Inflammatory macrophage (primary cell): ENCODE results near the gene PRRC2B.
"Not testable (repeated sequence)": the region's sequence is repeated elsewhere in the genome, so short reads cannot be mapped to it uniquely, and the experiment has no call there.

Experiments used
- DNase-seq, 2 donors: peaks; one replicate each; pipeline ENCODE4 v3.0.0-alpha.2; 2020 to 2022

PRRC2B gene

DNA sequence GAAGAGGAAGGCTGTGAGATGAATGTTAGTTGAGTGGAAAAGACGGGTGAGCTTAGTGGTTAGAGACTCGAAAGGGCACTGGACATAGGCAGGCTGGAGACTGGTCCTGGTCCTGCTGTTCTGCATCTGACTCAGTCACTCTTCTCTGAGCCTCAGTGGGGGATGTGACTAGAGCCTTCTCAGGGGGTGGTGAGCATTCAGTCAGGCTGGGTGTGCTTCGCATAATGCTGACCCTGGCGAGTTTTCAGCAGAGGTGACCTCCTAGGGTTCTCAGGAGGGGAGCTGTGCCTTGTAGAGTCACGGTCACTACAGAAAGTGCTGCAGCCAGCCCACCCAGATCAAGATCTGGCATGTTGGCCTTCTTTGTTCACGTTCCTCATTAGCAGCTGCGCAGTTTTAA, 44.3 kb downstream of the PRRC2B start:
- DNase-seq = no peak

- DNase-seq = no peak
Observed at GRCh38 chr9:131439224-131439623, 45.3 kb downstream of the PRRC2B start.

GRCh38 chr9:131441441-131441840, 47.6 kb downstream of the PRRC2B start:
- DNase-seq = peak; percentile 52 to 66

DNA sequence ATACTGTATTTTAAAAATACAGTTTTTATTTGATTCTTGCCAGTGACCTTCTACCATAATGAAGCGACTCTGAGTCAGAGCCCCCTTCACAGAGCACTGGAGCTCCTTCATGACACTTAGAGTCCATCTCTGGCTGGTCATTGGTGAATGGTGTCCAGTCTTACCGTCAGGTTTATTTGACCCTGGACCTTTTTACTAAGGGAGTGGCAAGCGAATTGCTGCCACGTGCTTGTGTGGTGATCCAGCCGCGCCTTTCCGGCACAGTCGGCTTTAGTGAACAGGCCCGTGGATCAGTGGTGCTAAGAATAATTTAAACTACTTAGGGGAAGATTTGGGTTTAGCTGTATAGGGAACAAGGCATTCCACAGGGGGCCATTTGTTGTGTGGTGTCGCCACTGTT, 48.5 kb downstream of the PRRC2B start:
- DNase-seq = no peak

DNA sequence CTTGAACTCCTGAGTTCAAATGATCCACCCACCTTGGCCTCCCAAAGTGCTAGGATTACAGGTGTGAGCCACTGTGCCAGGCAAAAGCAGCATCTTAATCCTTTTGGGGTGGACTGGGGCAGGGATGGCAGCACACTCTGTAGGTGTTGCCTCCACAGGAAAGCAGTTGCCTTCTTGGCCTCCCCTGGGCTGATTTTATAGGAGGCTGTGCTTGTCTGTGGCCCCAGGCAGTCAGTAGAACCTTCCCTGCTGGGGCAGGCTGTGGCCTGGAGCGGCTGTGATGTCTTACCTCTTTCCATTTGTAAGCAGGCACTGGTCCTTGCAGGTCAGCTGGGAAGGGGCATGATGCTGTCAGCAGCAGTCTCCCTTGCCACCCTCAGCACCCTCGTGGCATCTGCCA, 49.8 kb downstream of the PRRC2B start:
- no peak for DNase-seq

- DNase-seq = no peak
Observed at GRCh38 chr9:131446276-131446675, 52.4 kb downstream of the PRRC2B start.

- no peak for DNase-seq
Observed at GRCh38 chr9:131447148-131447547, 53.3 kb downstream of the PRRC2B start.

GRCh38 chr9:131447600-131447999, 53.7 kb downstream of the PRRC2B start:
- DNase-seq = no peak

GRCh38 chr9:131448818-131449217, 54.9 kb downstream of the PRRC2B start:
- no peak for DNase-seq

DNA sequence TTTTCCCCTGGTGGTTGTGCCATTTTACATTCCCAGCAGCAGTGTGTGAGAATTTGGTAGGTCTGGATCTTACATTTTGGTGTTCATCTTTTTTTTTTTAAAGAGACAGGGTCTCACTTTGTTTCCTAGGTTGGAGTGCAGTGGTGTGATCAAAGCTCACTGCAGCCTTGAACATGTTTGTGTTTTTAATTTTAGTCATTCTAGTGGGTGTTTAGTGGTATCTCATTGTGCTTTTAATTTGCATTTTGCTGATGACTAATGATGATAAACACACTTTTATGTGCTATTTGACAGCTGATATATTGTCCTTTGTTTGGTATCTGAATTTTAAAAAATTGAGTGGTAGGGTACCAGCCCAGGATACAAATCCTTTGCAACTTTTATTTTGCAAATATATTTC, 55.4 kb downstream of the PRRC2B start:
- DNase-seq = no peak

- DNase-seq = no peak
Observed at GRCh38 chr9:131454028-131454427, 60.1 kb downstream of the PRRC2B start.

GRCh38 chr9:131455655-131456054, 61.8 kb downstream of the PRRC2B start:
- not testable (repeated sequence) for DNase-seq

DNA sequence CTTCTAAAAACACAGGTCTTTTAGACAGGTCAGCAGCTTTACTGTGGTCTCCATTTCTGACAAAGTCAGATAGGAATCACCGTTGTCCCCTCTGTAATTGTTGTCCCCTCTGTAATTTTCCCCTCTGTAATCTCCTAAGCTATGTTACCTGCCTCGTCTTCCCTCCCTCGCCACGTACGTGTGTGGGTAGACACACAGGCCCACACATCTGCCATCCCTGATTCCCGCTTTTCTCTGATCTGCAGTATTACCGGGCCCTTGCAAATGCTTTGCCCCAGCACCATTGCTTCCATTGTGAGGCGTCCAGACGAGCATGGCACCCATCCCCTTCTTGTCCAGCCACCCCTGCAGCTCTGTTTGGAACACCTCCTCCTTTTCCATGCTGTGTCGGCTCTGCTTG, 63.9 kb downstream of the PRRC2B start:
- DNase-seq = no peak

DNA sequence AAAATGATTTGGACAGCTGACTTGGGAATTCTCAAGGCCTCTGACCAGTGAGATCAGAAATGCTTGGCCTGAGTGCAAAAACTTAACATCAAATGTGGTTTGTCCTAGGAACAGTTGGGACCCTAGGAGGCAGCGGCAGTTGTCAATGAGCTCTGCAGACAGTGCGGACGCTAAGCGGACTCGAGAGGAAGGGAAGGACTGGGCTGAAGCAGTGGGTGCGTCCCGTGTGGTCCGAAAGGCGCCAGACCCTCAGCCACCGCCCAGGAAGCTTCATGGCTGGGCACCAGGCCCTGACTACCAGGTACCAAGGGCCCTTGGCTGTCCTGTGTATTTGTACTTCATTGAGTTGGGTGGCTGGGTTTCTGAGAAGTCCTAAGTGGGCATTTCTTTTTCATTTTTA, 65.2 kb downstream of the PRRC2B start:
- no peak for DNase-seq

GRCh38 chr9:131461166-131461565, 67.3 kb downstream of the PRRC2B start:
- no peak for DNase-seq

- DNase-seq = peak; percentile 15 to 16
Observed at GRCh38 chr9:131464354-131465000, 70.6 kb downstream of the PRRC2B start.

DNA sequence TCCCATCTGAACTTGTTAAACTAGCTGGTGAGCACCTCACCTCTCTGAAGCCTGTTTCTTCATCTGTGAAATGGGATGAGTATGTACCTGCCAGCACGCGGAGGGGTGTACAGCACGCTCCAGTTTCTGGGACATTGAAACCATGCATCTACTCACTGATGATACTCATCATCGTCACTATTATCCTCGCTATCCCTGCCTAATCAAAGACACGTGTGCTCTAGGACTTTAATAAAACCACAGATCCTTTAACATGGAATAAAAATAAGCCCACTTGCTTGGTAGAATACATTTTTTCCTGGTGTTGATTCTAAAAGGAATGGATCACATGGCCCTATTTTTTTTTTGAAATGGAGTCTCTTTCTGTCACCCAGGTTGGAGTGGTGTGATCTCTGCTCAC, 71.5 kb downstream of the PRRC2B start:
- no peak for DNase-seq

DNA sequence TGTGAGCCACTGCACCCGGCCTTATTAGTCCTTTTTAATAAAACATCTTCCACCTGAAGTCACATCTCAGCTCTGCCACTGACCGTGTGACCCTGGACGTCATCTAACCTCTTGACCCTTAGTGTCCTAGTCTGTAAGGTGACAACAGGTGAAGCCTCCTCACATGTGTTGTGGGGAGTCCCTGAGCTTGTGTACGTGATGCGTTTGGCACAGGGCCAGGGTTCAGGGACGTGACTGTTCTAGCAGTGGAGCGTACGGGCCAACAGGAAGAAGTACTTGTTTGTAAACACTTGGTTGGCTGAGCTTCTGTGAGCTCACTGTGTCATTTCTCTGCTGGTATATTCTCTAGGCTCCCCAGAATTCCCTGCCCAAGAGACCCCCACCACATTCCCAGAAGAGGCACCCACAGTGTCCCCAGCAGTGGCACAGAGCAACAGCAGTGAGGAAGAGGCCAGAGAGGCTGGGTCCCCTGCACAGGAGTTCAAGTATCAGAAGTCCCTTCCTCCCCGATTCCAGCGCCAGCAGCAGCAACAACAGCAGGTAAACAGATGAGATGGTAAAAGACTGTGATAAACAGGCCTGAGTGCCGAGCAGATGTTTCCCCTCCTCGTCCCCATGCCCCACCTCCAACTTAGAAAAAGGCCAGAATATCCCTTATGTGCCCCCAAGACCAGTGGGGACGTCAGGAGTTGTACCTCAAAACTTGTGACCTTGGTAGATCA, 73.5 kb downstream of the PRRC2B start:
- DNase-seq = no peak

DNA sequence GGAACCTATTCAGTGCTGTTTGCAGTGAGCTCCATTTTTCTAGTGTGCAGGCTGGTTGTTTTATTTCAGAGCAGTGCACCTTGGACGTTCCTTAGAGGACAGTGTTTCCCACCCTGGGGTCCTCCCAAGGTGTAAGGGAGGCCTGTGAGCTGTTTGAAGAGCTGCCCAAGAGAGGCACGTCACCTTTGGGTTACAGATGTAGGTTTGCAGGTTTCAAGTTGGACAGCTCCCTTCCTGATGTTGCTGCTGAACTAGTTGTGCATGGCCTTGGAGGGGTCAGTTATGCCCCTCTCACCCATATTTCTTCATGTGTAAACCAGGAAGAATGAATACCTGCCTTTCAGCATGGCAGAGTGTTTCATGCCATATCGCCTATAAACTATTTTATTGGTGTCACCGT, 74.1 kb downstream of the PRRC2B start:
- DNase-seq = no peak

GRCh38 chr9:131469356-131469755, 75.5 kb downstream of the PRRC2B start:
- DNase-seq = no peak

GRCh38 chr9:131469951-131470350, 76.1 kb downstream of the PRRC2B start:
- DNase-seq = no peak

GRCh38 chr9:131470581-131470991, 76.7 kb downstream of the PRRC2B start:
- DNase-seq = no peak

- not testable (repeated sequence) for DNase-seq
Observed at GRCh38 chr9:131472085-131472484, 78.2 kb downstream of the PRRC2B start.

DNA sequence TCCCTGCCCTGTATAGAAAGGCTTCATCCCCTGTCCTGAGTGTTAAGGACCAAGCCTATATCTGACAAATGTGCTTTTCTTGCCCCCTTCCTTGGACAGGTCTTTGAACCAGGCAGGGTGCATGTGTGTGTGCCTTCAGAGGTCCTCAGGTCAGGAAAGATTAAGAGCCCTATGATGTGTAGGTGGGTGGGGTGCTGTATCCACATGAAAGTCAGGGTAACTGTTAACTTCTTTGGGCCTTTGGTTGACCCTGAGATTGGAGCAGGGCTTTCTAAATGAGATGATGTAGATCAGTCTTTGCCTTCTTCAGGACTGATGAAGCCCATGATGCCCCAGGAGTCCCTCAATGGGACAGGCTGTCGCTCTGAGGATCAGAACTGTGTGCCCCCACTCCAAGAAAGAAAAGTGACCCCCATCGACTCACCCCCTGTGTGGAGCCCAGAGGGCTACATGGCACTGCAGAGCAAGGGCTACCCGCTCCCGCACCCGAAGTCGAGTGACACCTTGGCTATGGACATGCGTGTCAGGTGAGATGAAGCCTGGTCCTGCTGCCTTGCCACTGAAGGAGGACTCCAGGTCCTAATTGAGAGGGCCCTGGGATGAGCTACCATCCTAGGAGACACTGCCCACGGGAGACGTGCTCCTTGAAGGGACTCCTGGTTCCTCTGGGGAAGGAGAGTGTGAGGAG, 79.5 kb downstream of the PRRC2B start:
- DNase-seq = no peak
